HG03469 (cell line): ENCODE measurements around the gene TNFSF8.

Source experiments
- ATAC-seq: cut with Tn5 transposase; IDR thresholded peaks from one replicate; pipeline ENCODE4 v1.9.1; 2021; ENCODE audit warnings: mild to moderate bottlenecking, moderate library complexity, moderate number of reproducible peaks; ENCODE audit not compliant: unreplicated experiment

TNFSF8 gene

GRCh38 chr9:114906922-114907571, 23.3 kb downstream of the TNFSF8 start:
- ATAC-seq: no peak

GRCh38 chr9:114905170-114905940, 25.0 kb downstream of the TNFSF8 start:
- no peak for ATAC-seq

GRCh38 chr9:114902786-114903524, 27.4 kb downstream of the TNFSF8 start:
- ATAC-seq: no peak

GRCh38 chr9:114900942-114901802, 29.2 kb downstream of the TNFSF8 start:
- no peak for ATAC-seq

- no peak for ATAC-seq
Observed at GRCh38 chr9:114899995-114900394, 30.4 kb downstream of the TNFSF8 start.

GRCh38 chr9:114899461-114899860, 30.9 kb downstream of the TNFSF8 start:
- no peak for ATAC-seq

- no peak for ATAC-seq
Observed at GRCh38 chr9:114898741-114899140, 31.6 kb downstream of the TNFSF8 start.

- ATAC-seq: no peak
Observed at GRCh38 chr9:114897196-114897595, 33.2 kb downstream of the TNFSF8 start.

GRCh38 chr9:114896344-114896743, 34.0 kb downstream of the TNFSF8 start:
- no peak for ATAC-seq

- ATAC-seq: no peak
Observed at GRCh38 chr9:114895521-114895991, 34.8 kb downstream of the TNFSF8 start.

- ATAC-seq: no peak
Observed at GRCh38 chr9:114894609-114895433, 35.6 kb downstream of the TNFSF8 start.

- no peak for ATAC-seq
Observed at GRCh38 chr9:114894206-114894605, 36.2 kb downstream of the TNFSF8 start.

- ATAC-seq: no peak
Observed at GRCh38 chr9:114893221-114894010, 37.0 kb downstream of the TNFSF8 start.

GRCh38 chr9:114889802-114890224, 40.6 kb downstream of the TNFSF8 start:
- ATAC-seq: no peak

GRCh38 chr9:114888607-114889006, 41.8 kb downstream of the TNFSF8 start:
- ATAC-seq: no peak

- ATAC-seq: no peak
Observed at GRCh38 chr9:114887963-114888362, 42.4 kb downstream of the TNFSF8 start.

GRCh38 chr9:114884787-114885452, 45.5 kb downstream of the TNFSF8 start:
- ATAC-seq: no peak

GRCh38 chr9:114883709-114884108, 46.7 kb downstream of the TNFSF8 start:
- no peak for ATAC-seq
